ENCODE results near the gene TLK1. TPM values are rescaled to one million over a fixed set of nuclear protein-coding genes. Genes with fewer than 3 reads are reported as not detected.

TLK1 gene
- total and polyA plus RNA-seq, 2 of the 4 experiments (the other 2 are of a cell fraction), result 7.3 to 12.5 TPM

- Histone ChIP-seq H3K27ac (ENCODE audit: insufficient read depth, low read length) (no peak overlapping the region), H3K9me1 (ENCODE audit: insufficient read depth, low read length) (peaks cover 3% of the 10 kb centered on the region), H3K36me3 (ENCODE audit: control insufficient read depth, insufficient read depth, low read length) (peaks cover 4% of the 10 kb centered on the region), H2AK5ac (ENCODE audit: low read depth, low read length) (no peak overlapping the region), H4K91ac (ENCODE audit: insufficient read depth, low read depth, low read length) (no peak overlapping the region), H3K14ac (replicated peaks; ENCODE audit: low read depth, low read length) (no peak overlapping the region), H3K56ac (ENCODE audit: extremely low read depth, insufficient read depth, low read length) (no peak overlapping the region), H3K4me2 (ENCODE audit: low read depth, low read length) (no peak overlapping the region), H2AK9ac (replicated peaks; ENCODE audit: low read depth, low read length, poor library complexity) (no peak overlapping the region), H2AFZ (replicated peaks; ENCODE audit: low read length, poor library complexity) (no peak overlapping the region), H2BK20ac (ENCODE audit: low read depth, low read length) (no peak overlapping the region), H2BK15ac (ENCODE audit: low read depth, low read length) (no peak overlapping the region), H3K79me1 (ENCODE audit: low read depth in 1 of 2, low read length in 2 of 2) (peaks cover 0 to 48% of the 10 kb centered on the region in 2 experiments; a peak in 3 of 4 replicates), H3K4ac (ENCODE audit: low read depth, low read length) (no peak overlapping the region), H4K5ac (ENCODE audit: low read depth, low read length) (no peak overlapping the region), H3K9ac (ENCODE audit: low read depth, low read length) (no peak overlapping the region), H4K20me1 (ENCODE audit: insufficient read depth, low read length) (peaks cover 93% of the 10 kb centered on the region), H3K27me3 (ENCODE audit: control insufficient read depth, insufficient read depth, low read length) (no peaks in the 10 kb centered on the region), H3K4me3 (ENCODE audit: insufficient read depth, low read depth, low read length) (no peak overlapping the region), H3K4me1 (ENCODE audit: control insufficient read depth, insufficient read depth, low read length) (peaks cover 2% of the 10 kb centered on the region; the same call in 1 of the 2 replicates), H2BK120ac (ENCODE audit: low read depth, low read length) (no peak overlapping the region), H3K9me3 (ENCODE audit: control insufficient read depth, insufficient read depth, low read length) (no peaks in the 10 kb centered on the region), H4K8ac (ENCODE audit: low read depth in 2 of 2, low read length in 2 of 2) (no peak overlapping the region), H2BK5ac (ENCODE audit: low read depth, low read length, poor library complexity, severe bottlenecking) (no peak overlapping the region), H3K18ac (ENCODE audit: low read depth, low read length) (no peak overlapping the region), H3K23ac (ENCODE audit: low read depth, low read length) (no peak overlapping the region)
- no CpG with 5 or more reads among the region's 1 CpG for WGBS, 2 experiments (ENCODE audit: extremely low coverage in 2 of 2, insufficient read length in 1 of 2)
- BruUV-seq (replicated peaks), result no TSS peak
- intact Hi-C loops (cut with micrococcal nuclease) (no loop called here), in situ Hi-C loops (cut with MboI; ENCODE audit: low sequenced_read_pairs) (loop anchor here (25.0 kb wide), 1 partner anchor 1132 kb away; the partner anchor contains the start of gene METTL5), dilution Hi-C loops (cut with HindIII; ENCODE audit: low sequenced_read_pairs, unreplicated experiment) (no loop called here)
- no peak for ATAC-seq (ENCODE audit: low read depth)
- TF ChIP-seq MAZ (IDR thresholded peaks at IDR 0.05; ENCODE audit: borderline replicate concordance, low read depth, low read length) (no peak), FOS (IDR thresholded peaks at IDR 0.05; ENCODE audit: low read depth, low read length) (no peak), MAFK (IDR thresholded peaks at IDR 0.05; ENCODE audit: low read depth, low read length) (no peak), MXI1 (IDR thresholded peaks at IDR 0.05; ENCODE audit: borderline replicate concordance, low read depth, low read length) (no peak), CTCF (conservative IDR thresholded peaks at IDR 0.05; ENCODE audit: low read depth, low read length) (no peak), NFE2L2 (IDR thresholded peaks at IDR 0.05; ENCODE audit: low read depth, low read length) (no peak), RFX5 (IDR thresholded peaks at IDR 0.05; ENCODE audit: low read depth, low read length) (no peak), SMC3 (IDR thresholded peaks at IDR 0.05; ENCODE audit: low read depth, low read length) (no peak), CEBPB (IDR thresholded peaks at IDR 0.05; ENCODE audit: low read depth, low read length) (no peak)
- TF ChIP-seq, protein P1, sequence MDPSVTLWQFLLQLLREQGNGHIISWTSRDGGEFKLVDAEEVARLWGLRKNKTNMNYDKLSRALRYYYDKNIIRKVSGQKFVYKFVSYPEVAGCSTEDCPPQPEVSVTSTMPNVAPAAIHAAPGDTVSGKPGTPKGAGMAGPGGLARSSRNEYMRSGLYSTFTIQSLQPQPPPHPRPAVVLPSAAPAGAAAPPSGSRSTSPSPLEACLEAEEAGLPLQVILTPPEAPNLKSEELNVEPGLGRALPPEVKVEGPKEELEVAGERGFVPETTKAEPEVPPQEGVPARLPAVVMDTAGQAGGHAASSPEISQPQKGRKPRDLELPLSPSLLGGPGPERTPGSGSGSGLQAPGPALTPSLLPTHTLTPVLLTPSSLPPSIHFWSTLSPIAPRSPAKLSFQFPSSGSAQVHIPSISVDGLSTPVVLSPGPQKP (IDR thresholded peaks at IDR 0.05; ENCODE audit: borderline replicate concordance, low read depth, low read length), result no peak
- ChIA-PET POLR2A (ENCODE audit: unreplicated experiment) (no interaction called here), CTCF (interaction anchor here (1.1 kb wide), 1 partner anchor 15 kb away, joined by 3 read pairs; the partner anchor contains the start of gene GORASP2)
- DNase-seq, result no peak
Observed at GRCh38 chr2:170944545-170944944, 216.1 kb downstream of the TLK1 start.
